ENCODE results near the gene CCNQ.

The CCNQ gene

DNA sequence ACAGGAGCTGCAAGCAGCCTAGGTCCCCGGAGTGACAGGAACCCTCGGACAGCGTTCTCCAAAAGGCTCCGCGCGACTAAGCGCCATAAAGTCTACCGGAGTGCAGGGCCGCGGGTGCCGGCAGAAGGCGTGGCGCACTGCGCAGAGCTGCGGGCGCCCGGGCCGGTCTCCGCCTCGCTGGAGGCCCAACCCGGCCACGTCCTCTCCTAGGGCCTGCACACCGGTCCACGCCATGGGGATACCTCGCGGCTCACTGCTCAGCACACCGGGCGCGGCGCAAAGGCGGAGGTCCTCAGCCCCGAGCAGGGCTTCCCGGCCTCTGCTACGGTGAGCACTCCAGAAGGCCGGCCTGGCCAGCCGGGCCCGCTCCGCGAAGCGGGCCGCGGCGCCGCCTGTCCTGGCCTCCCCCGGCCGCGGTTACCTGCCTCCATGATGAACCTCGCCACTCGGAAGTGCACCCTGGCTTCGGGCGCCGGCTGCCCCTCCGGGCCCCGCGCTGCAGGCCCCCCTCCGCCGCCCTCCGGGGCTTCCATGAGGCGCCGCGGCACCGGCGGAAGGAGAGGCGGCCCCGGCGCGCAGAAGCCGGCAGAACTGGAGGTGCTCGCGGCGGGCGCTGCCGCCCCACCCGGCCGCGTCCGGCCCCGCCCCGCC lies at the start of gene CCNQ:
Gene CCNQ (minus strand): TSS at position 599 of the 651 bp plus-strand sequence. CDS start 66 bp downstream, at position 533.
- DNase-seq (ENCODE audit: low spot score): no peak

DNA sequence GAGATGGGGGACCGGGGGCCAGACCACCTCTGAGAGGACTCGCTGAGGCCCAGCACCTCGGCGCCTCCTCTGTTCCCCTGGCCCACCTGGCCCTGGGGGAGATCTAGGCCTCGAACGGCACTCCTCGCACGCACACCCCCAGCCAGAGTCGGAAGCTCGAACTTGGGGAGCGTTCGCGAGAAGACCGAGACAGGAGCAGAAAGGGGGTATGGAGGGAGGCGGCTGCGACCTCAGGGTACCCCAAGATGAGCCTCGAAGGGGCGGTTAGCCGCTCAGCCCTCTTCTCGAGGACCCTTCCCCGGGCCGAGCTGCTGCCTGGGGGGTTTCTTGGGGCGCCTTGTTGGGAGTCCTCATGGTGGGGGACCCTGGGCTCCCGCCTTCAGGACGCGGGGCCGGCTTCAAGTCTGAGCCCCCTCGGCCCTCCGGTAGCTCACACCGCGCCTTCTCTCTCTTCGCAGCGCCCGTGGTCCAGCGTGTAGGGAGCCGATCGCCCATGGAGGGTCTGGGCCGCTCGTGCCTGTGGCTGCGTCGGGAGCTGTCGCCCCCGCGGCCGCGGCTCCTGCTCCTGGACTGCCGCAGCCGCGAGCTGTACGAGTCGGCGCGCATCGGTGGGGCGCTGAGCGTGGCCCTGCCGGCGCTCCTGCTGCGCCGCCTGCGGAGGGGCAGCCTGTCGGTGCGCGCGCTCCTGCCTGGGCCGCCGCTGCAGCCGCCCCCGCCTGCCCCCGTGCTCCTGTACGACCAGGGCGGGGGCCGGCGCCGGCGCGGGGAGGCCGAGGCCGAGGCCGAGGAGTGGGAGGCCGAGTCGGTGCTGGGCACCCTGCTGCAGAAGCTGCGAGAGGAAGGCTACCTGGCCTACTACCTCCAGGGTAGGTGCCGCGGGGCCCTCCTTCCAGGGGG lies 48.8 kb upstream of the CCNQ start:
- no peak for DNase-seq (ENCODE audit: low spot score)

DNA sequence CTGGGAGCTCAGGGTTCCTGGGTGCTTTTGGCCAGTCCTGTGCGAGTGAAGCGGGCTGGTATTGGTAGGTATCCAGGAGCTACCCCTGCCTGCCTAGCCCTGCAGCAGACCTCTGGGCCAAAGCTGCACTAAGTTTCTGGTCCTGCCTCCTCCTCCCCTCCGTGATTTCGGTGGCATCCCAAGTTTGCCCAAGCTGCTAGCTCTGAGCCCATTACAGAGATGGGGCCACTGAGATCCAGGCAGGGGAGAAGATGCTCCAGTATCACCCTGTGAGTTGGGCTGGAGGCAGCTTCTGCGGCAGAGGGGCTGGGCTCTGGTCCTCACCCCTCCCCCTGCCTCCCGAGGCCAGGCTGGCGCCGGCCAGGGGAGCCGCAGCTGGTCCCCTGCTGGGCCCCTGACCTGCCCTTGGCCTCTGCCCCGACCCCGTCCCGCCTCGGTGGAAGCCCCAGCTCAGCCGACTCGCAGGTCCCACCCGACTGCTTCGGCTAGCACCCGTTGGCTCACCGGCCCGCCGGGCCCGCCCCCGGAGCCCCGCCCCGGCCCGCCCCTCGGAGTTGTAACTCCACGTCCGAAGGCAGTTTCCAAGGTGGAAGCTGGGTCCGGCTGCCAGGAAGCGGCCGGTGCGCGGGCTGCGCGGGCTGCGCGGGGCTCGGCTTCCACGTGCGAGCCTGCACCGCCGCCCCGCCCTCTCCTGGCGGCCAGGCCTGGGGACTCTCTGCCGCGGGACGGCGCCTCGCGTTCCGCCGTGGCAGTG lies 47.9 kb upstream of the CCNQ start, which contains the start of gene DUSP9:
Gene DUSP9 (plus strand): TSS at position 584 of the 754 bp plus-strand sequence. CDS start 751 bp downstream, outside the sequence.
- DNase-seq (ENCODE audit: low spot score): no peak

DNA sequence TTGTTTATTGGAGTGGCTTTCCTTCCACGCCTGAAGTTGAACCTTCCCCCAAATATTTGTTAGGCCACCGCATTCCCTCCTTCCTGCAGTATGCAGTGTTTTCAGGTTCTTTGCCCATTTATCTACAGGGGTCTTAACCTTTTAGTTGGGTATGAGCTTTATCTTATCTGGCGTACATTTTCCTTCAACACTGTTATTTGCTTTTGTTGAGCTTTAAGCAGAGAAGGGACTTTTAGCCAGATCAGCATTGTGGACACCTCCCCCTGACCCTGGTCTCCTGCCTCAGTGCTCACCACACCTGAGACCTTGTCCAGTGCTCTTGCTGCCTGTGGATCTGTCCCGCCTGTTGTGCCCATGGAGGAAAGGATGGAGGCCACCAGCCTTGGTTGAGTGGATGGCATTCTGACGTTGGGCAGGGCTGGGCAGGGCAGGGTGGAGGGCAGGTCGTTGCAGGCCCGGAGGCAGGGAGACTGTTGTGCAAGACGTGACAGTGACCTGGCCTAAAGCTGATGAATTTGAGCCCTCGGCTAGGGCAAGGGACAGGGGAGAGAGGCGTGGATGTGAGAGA lies 47.1 kb upstream of the CCNQ start:
- DNase-seq (ENCODE audit: low spot score): no peak

DNA sequence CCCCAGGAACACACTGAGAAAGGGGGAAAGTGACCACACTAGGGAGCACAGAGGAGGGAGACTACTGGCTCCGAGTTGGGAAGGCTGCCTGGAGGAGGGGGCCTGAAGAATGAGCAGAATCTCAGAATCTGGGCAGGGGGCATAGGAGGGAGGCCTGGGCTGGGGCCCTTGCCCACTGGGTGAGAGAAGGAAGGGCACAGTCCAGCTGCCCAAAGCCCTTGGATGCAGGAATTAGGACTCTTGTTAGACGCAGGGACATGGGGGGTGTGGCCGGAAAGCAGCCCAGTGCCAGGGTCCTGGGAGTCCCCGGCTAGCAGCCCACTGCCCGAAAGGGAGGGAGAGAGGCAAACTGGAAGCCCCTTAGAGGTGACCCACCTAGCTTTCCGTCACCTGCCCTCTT lies 46.2 kb upstream of the CCNQ start:
- no peak for DNase-seq (ENCODE audit: low spot score)

DNA sequence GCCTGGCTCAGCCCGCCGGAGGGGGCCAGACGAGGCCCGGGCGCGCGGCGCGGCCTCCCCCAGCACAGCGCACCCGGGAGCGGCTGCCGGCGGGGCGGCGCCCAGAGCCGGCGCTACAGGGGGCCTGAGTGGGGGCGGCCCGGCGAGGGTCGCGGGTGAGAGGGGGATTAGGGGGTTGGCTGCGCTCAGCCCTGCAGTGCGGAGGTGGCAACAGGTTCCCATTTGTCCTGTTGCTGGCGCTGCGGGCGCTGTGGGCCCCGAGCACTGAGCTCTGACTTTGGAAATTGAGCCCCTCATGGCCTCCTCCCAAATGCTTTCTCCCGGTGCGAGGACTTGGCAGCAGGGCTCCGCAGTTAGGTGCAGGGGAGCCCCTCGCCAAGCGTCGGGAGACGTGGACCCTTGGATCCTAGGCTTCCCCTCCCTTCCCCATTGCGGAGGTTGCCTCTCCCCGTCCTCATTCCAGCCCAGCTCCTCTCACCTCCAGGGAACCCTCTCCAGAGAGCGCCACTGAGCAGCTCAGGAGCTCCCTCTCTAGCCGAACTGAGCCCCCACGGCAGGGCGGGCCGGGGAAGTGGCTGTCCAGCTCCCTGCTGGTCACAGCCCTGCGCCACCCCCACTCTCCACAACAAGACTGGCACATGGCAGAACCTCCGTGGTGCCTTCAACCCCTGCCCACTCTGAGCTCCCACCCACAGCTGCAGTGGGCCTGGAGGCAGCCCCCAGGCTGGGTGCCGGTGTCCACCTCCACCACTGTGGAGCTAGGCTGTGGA lies 45.6 kb upstream of the CCNQ start:
- DNase-seq (ENCODE audit: low spot score): no peak

DNA sequence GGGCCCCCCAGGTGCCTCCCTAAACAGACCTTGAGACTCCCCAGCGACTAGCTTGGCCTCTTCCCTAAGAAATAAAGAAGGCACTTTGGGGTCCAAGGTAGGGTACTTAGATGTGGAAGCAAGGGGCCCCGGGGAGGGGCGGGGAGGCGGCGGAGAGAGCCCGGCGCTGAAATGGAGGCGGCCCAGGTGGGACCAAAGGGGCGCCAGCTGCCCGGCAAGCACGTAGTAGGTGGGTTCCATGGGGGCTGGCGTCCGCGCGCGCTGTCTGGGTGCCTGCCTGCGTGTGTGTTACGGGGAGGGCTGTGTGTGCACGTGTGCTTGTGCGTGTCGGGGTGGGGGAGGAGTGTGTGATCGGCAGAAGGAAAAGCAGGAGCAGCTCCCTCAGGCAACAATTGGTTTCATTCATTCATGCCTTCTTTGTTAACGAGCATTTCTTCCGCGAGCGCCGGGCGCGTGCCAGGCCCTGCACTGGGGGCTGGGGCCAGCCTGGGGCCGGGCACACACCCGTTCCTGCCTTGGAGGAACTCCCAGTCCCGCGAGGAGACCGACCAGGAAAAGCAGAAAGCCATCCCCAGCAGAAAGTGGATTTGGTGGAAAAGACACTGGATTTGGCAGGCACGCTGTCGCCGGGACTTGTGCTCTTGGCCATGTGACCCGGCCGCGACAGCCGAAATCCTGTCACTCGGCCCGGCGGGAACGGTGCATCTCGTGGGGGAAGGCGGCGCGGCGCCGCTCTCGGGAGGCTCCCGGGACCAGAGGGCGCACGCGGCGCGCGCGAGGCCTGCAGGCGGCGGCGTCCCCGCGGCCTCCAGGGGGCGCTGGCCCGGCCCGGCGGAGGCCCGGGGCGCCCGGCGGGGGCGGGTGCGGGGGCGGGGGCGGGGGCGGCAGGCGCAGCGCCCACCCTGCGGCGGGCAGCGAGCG lies 44.8 kb upstream of the CCNQ start:
- DNase-seq (ENCODE audit: low spot score): no peak

DNA sequence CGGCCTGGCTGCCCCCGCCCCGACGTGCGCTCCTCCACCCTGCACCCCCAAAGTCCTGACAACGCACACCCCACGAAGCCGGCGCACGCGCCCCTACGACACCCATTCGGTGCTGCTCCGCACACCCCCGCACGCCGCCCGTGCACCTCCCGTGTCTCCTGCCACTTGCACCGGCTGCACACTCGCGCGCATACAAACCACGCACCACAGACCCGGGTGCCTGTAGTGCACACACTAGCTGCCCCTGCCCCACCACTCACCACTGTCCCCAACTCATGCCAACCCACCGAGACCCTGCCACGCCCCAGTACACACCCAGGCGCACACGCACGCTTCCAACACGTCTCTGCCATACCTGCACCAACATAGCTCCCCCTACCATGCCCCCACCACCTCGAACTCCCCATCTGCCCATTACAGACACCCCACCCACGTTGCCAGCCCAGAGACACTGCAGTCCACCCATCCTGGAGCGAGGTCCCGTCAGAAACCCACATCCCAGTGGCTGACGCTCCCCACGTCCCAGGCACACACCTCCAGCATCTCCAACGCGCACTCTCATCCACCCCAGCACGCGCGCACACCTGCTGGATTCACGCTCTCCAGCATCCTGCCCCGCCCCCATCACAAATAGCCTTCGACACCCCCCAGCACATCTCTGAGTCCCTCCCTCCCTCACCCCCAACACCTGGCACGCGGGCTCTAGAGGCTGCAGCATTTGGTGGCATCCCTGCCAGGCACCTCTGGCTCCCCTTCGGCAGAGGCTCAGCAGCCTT lies 43.9 kb upstream of the CCNQ start:
- DNase-seq (ENCODE audit: low spot score): no peak

DNA sequence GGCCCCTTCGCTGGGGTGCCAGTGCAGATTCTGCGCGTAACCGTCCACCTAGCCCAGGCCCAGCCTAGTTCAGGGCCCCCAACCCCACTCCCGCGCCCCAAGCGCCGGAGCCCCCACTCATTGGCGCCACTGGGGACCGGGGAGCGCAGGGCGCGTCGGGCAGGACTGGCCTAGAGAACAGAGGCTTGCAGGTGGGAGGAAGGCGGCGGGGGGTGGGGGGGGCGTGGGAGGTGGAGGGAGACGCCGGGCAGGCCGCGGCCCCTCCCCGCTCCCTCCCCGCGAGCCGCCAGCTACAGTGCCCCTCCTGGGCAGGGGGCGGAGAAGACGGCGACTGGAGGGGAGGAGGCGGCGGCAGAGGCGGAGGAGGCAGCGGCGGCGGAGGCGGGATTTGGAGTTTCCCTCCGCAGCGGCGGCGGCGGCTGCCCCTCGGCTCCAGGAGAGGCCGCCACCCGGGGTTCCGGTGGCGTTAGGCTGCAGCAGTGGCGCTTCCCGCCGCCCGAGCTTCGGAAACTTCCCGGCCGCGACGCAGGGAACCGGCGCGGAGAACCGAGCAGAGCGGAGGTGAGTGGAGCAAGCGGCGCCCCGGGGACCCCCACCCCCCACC lies 43.2 kb upstream of the CCNQ start:
- no peak for DNase-seq (ENCODE audit: low spot score)

DNA sequence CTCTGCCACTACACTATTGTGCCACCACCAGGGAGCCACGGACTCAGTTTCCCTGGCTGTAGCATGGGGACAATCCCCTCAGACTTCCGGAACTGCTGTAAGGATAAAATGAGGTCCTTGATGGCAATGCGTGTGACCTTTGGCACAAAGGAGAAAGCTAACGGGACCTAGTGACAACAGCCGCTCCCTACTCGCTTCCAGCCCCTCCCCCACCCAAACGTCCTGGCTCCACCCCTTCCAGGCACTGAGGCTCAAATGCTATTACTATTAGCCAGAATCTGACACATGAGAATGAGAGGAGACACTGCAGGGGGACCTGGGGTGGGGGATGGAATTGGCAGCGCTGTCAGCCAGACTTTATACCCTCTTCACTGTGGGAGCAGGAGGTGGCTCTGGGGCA lies 42.7 kb upstream of the CCNQ start:
- no peak for DNase-seq (ENCODE audit: low spot score)

DNA sequence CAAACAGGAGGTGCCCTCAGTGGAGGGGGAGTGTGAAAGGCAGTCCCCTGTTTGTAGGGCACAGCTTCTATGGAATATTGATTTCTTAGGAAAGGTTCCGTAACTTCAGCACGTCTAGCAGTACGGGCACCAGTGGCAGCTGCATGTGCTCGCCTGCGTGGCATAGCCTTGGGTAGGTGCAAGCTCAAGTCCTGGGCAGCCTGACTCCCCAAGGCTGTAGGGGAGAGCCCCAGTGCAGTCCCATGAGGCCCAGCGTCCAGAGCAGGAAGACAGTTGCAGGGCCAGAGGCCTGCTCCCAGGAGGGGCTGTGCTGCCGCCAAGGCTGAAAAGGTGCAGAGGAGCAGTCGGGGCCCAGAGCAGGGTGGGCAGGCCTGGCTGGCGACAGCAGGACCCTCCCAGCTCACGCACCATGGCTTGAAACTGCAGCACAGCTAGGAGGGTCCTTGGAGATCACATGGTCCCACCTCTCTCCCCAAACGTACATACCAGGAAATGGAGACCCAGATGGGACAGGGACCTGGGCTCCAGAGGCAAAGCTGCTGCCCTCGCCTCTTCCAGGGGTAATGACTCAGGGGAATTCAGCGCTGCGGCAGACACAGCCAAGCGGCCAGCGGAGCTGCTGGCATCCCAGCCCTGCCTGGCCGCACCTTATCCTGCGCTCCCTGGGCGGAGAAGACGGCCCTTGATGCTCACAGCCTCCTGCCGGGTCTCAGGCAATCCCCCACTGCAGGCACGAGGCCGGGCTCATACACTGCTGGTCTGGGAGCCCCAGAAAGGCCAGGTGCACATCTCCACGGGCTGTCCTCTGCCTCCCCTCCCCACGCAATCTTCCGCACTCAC lies 42.0 kb upstream of the CCNQ start:
- no peak for DNase-seq (ENCODE audit: low spot score)

DNA sequence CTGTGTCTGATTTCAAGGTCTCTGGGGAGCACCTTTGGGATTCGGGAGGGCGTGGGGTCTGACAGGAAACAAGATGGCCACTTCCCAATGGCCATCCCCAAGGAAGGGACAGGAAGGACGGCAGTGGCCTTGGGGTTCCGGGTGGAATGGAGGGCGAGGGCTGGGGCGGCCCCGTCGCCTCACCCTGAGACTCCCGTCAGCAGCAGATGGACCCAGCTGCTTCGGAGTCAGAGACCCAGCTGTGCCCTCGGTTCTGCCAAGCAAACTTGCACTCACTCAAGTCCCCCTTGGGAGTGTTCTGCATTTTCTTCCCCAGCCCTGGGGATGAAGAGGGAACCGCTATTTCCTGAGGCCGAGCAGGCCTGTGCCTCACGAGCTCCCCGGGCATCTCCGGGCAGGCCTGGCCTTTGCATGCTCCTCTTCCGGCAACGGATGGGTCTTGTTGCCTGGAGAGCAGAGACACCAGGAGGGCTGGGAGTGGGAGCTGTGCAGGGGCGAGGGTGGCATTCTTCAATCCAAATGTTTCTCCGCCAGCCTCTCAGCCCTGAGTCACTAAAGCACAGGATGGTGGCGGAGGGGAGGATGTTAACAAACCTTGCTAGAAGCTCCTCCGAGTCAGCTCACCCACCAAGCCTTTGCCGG lies 41.2 kb upstream of the CCNQ start:
- DNase-seq (ENCODE audit: low spot score): no peak

DNA sequence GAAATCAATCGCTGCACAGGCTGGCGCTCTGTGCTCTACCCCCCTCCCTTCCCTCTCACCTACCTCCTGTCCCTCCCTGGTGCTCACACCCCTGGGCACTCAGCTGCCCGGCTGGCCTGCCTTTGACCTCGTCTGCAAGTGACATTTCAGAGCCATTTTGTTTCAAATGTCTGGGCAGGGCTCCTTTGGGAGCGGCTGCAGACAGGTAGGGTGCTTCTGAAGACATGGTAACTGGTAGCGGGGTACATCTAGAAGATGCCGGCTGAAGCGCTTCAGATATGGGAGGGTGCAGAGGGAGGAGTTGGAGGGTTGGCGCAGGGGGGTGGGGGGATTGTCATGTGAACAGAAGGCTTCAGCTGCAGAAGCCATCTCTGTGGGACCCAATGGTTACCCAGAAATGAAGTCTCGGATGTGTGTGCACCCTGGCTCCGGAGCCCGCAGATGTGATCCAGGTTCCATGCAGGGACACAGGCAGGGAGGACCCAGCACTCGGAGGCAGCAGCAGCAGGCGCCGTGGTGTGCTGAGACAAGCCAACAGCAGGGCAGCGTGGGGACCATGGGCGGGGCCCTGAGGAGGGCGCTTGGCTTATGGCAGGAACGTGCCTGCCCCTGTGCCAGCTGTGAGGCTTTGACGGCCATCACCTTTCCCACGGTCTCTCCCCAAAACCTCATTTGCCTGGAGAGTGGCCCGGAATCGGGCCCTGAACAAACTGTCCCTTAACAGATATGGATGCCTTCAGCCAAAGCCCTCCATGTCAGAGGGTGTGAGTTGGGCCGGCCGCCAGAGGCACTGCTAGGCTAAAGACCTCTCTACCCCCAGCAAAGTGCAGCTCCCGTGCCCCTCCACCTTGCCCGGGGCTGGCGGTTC lies 40.5 kb upstream of the CCNQ start:
- DNase-seq (ENCODE audit: low spot score): no peak

DNA sequence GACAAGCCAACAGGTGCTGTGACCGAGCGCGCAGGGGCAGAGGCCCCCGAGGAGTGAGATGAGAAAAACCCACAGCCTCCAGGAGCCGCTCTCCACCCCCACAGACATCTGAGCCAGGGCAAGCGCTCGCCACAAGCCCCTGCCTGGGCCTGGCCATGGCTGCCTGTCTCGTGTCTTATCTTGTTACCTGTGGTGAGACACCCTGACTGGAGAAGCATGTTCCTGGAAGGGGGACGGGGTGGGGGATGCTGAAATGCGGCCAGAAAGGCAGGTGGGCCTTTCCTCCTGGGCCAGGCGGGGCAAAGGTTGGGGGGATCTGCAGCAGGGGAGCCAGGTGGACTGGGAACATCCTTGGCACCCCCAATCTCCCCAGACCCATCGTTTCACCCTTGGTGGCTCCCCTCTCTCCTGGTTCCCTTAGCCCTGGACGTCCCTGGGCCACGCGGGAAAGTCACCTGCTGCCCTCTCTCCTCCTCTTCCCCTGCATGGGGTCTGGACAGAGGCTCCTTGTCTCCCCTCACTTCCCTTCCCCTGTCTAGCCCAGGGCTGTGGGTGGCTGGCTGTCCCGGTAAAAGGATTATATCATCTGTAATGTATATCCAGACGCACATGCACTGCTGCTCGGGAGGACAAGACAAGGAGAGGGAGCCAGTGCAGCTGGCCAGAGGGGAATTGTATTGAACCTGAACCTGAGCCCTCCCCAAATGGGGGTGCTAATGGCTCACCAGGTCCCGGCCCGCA lies 39.7 kb upstream of the CCNQ start:
- no peak for DNase-seq (ENCODE audit: low spot score)

DNA sequence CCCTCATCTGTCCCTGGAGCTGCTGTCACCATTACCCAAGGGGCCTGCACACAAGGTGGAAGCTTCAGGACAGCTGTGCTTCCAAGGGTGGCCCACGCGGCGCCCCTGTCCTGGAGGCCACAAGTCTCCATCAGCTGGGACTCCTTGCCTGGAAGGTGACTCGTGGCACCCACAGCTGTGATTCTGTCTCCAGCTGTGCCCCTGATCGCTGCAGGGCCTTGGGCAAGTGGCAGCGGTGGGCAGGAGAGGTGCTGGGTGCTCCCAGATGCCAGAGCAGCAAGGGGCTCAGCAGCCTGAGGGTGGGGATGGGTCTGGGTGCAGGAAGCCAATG lies 39.1 kb upstream of the CCNQ start:
- DNase-seq (ENCODE audit: low spot score): no peak
